ENCODE results near the gene RFX3. TPM values are rescaled to one million over a fixed set of nuclear protein-coding genes. Genes with fewer than 3 reads are reported as not detected.

RFX3 gene
- total and polyA plus RNA-seq, 2 donors from 2014 or later: 1.6 to 17.8 TPM

- H3K36me3 ChIP-seq (ENCODE audit: control insufficient read depth in 2 of 3, insufficient read depth in 3 of 3, low read length in 3 of 3): no peaks in the 10 kb centered on the region
- intact Hi-C loops (cut with DNase I): no loop called here
- no peak for TF ChIP-seq CTCF (IDR thresholded peaks at IDR 0.05; ENCODE audit: borderline replicate concordance, extremely low read depth, insufficient read depth)
- DNase-seq (no peak), FAIRE-seq (no peak)
- no peak overlapping the region for H3K9ac ChIP-seq (ENCODE audit: low read length in 3 of 3)
- no peaks in the 10 kb centered on the region for H3K9me3 ChIP-seq (ENCODE audit: control insufficient read depth in 2 of 3, insufficient read depth in 1 of 3, low read length in 3 of 3)
- H3K4me3 ChIP-seq (ENCODE audit: low read length in 3 of 3): no peak overlapping the region
- no peaks in the 10 kb centered on the region for H3K27me3 ChIP-seq (ENCODE audit: control insufficient read depth, insufficient read depth, low read length)
- H3K27ac ChIP-seq (ENCODE audit: low read depth in 2 of 2, low read length in 2 of 2): no peak overlapping the region
- H3K4me1 ChIP-seq (ENCODE audit: control insufficient read depth in 2 of 3, insufficient read depth in 2 of 3, low read depth in 1 of 3, low read length in 3 of 3): no peaks in the 10 kb centered on the region
These were observed 127.6 kb downstream of the RFX3 start for GRCh38 chr9:3398232-3398648.

GRCh38 chr9:3397766-3398165 lies 128.0 kb downstream of the RFX3 start:
- H3K27me3 ChIP-seq (ENCODE audit: control insufficient read depth, insufficient read depth, low read length): no peaks in the 10 kb centered on the region
- no peak for DNase-seq
- no peaks in the 10 kb centered on the region for H3K36me3 ChIP-seq (ENCODE audit: control insufficient read depth in 2 of 3, insufficient read depth in 3 of 3, low read length in 3 of 3)
- intact Hi-C loops (cut with DNase I): no loop called here
- H3K4me3 ChIP-seq (ENCODE audit: low read length in 3 of 3): no peak overlapping the region
- H3K9ac ChIP-seq (ENCODE audit: low read length in 3 of 3): no peak overlapping the region
- H3K27ac ChIP-seq (ENCODE audit: low read depth in 2 of 2, low read length in 2 of 2): no peak overlapping the region
- H3K9me3 ChIP-seq (ENCODE audit: control insufficient read depth in 2 of 3, insufficient read depth in 1 of 3, low read length in 3 of 3): no peaks in the 10 kb centered on the region
- TF ChIP-seq CTCF (IDR thresholded peaks at IDR 0.05; ENCODE audit: borderline replicate concordance, extremely low read depth, insufficient read depth): no peak
- FAIRE-seq: no peak
- no peaks in the 10 kb centered on the region for H3K4me1 ChIP-seq (ENCODE audit: control insufficient read depth in 2 of 3, insufficient read depth in 2 of 3, low read depth in 1 of 3, low read length in 3 of 3)

GRCh38 chr9:3391414-3391813 lies 134.4 kb downstream of the RFX3 start:
- Histone ChIP-seq H3K27me3 (ENCODE audit: control insufficient read depth, insufficient read depth, low read length) (no peaks in the 10 kb centered on the region), H3K9me3 (ENCODE audit: control insufficient read depth in 2 of 3, insufficient read depth in 1 of 3, low read length in 3 of 3) (no peaks in the 10 kb centered on the region), H3K4me1 (ENCODE audit: control insufficient read depth in 2 of 3, insufficient read depth in 2 of 3, low read depth in 1 of 3, low read length in 3 of 3) (no peaks in the 10 kb centered on the region), H3K9ac (ENCODE audit: low read length in 3 of 3) (no peak overlapping the region), H3K4me3 (ENCODE audit: low read length in 3 of 3) (no peak overlapping the region), H3K36me3 (ENCODE audit: control insufficient read depth in 2 of 3, insufficient read depth in 3 of 3, low read length in 3 of 3) (no peaks in the 10 kb centered on the region), H3K27ac (ENCODE audit: low read depth in 2 of 2, low read length in 2 of 2) (no peak overlapping the region)
- TF ChIP-seq CTCF (IDR thresholded peaks at IDR 0.05; ENCODE audit: borderline replicate concordance, extremely low read depth, insufficient read depth): no peak
- no peak for FAIRE-seq
- no peak for DNase-seq
- intact Hi-C loops (cut with DNase I): no loop called here

GRCh38 chr9:3386753-3387152 lies 139.0 kb downstream of the RFX3 start:
- no peak overlapping the region for H3K27ac ChIP-seq (ENCODE audit: low read depth in 2 of 2, low read length in 2 of 2)
- no peaks in the 10 kb centered on the region for H3K36me3 ChIP-seq (ENCODE audit: control insufficient read depth in 2 of 3, insufficient read depth in 3 of 3, low read length in 3 of 3)
- no peak overlapping the region for H3K4me3 ChIP-seq (ENCODE audit: low read length in 3 of 3)
- no peak overlapping the region for H3K9ac ChIP-seq (ENCODE audit: low read length in 3 of 3)
- FAIRE-seq (no peak), DNase-seq (no peak)
- no peaks in the 10 kb centered on the region for H3K4me1 ChIP-seq (ENCODE audit: control insufficient read depth in 2 of 3, insufficient read depth in 2 of 3, low read depth in 1 of 3, low read length in 3 of 3)
- intact Hi-C loops (cut with DNase I): no loop called here
- no peak for TF ChIP-seq CTCF (IDR thresholded peaks at IDR 0.05; ENCODE audit: borderline replicate concordance, extremely low read depth, insufficient read depth)
- H3K27me3 ChIP-seq (ENCODE audit: control insufficient read depth, insufficient read depth, low read length): no peaks in the 10 kb centered on the region
- H3K9me3 ChIP-seq (ENCODE audit: control insufficient read depth in 2 of 3, insufficient read depth in 1 of 3, low read length in 3 of 3): no peaks in the 10 kb centered on the region
